ENCODE results near the gene PI4K2B.

DNA sequence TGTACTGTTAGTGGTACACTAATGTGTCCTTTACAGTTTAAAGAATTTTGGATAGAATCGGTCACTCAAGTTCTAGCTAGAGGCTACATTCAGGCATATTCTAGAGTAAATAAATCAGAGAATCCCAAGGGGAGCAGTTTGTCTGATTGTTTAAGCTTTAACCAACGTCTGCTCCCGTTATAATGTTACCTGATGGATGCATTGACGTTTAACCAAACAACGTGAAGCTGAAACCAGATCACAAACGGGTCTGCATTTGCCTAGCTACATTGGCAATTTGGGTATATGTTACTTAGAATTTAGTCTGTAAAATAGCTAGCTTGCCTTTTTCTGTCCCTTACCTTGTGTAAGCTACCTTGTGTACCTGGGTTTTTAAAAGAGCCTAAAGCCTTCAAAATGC, 1.6 kb downstream of the PI4K2B start:
- TF ChIP-seq, protein P1, sequence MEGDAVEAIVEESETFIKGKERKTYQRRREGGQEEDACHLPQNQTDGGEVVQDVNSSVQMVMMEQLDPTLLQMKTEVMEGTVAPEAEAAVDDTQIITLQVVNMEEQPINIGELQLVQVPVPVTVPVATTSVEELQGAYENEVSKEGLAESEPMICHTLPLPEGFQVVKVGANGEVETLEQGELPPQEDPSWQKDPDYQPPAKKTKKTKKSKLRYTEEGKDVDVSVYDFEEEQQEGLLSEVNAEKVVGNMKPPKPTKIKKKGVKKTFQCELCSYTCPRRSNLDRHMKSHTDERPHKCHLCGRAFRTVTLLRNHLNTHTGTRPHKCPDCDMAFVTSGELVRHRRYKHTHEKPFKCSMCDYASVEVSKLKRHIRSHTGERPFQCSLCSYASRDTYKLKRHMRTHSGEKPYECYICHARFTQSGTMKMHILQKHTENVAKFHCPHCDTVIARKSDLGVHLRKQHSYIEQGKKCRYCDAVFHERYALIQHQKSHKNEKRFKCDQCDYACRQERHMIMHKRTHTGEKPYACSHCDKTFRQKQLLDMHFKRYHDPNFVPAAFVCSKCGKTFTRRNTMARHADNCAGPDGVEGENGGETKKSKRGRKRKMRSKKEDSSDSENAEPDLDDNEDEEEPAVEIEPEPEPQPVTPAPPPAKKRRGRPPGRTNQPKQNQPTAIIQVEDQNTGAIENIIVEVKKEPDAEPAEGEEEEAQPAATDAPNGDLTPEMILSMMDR (conservative IDR thresholded peaks at IDR 0.05; ENCODE audit: low read depth in 2 of 2) = no peak
- TF ChIP-seq POLR2AphosphoS5 (IDR thresholded peaks at IDR 0.05; ENCODE audit: low read depth) (no peak), ZNF331 (CRISPR knock-in tag; IDR thresholded peaks at IDR 0.05; ENCODE audit: low read depth) (no peak), EZH2 (IDR thresholded peaks at IDR 0.05; ENCODE audit: low read depth, unreplicated experiment) (no peak), CREB1 (CRISPR knock-in tag; IDR thresholded peaks at IDR 0.05; ENCODE audit: low read depth) (no peak)
